ENCODE data around the gene SH3RF3. TPM values are rescaled to one million over a fixed set of nuclear protein-coding genes. Genes with fewer than 3 reads are reported as not detected.

The SH3RF3 gene
- total RNA-seq, 1 experiment from 2014 or later = 1.0 TPM

GRCh38 chr2:109301746-109302145 is 172.7 kb downstream of the SH3RF3 start:
- CTCF ChIA-PET = no interaction called here
- H3K27ac Mint-ChIP-seq = no peak overlapping the region

GRCh38 chr2:109302319-109302718 is 173.3 kb downstream of the SH3RF3 start:
- ChIA-PET CTCF (no interaction called here), POLR2A (no interaction called here)
- ATAC-seq (no peak), DNase-seq (ENCODE audit: low spot score) (no peak)
- no peak overlapping the region for H3K27ac Mint-ChIP-seq
- no peak overlapping the region for H3K4me3 Mint-ChIP-seq
- H3K36me3 Mint-ChIP-seq = no peaks in the 10 kb centered on the region
- TF ChIP-seq MYBL2 (CRISPR knock-in tag; IDR thresholded peaks at IDR 0.05) = no peak
- no peak for TF ChIP-seq ETV6 (CRISPR knock-in tag; IDR thresholded peaks at IDR 0.05)
- TF ChIP-seq EMX1 (CRISPR knock-in tag; IDR thresholded peaks at IDR 0.05) = no peak
- no peak for TF ChIP-seq TCF7 (CRISPR knock-in tag; IDR thresholded peaks at IDR 0.05; ENCODE audit: low read depth)
- TF ChIP-seq MLX (CRISPR knock-in tag; IDR thresholded peaks at IDR 0.05) = no peak
- TF ChIP-seq ZNF232 (CRISPR knock-in tag; IDR thresholded peaks at IDR 0.05) = no peak
- no peak for TF ChIP-seq NFYB (CRISPR knock-in tag; conservative IDR thresholded peaks at IDR 0.05; ENCODE audit: low read depth)
- TF ChIP-seq JUN (CRISPR knock-in tag; IDR thresholded peaks at IDR 0.05) = no peak
- no peak for TF ChIP-seq ZNF396 (CRISPR knock-in tag; IDR thresholded peaks at IDR 0.05; ENCODE audit: borderline replicate concordance)
- TF ChIP-seq, protein P1, sequence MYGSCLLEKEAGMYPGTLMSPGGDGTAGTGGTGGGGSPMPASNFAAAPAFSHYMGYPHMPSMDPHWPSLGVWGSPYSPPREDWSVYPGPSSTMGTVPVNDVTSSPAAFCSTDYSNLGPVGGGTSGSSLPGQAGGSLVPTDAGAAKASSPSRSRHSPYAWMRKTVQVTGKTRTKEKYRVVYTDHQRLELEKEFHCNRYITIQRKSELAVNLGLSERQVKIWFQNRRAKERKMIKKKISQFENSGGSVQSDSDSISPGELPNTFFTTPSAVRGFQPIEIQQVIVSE (CRISPR knock-in tag; IDR thresholded peaks at IDR 0.05; ENCODE audit: borderline replicate concordance) = no peak
- TF ChIP-seq PRDM15 (CRISPR knock-in tag; IDR thresholded peaks at IDR 0.05) = no peak
- no peak for TF ChIP-seq CREM (CRISPR knock-in tag; IDR thresholded peaks at IDR 0.05)
- H3K9me3 Mint-ChIP-seq = no peaks in the 10 kb centered on the region
- no peaks in the 10 kb centered on the region for H3K27me3 Mint-ChIP-seq (ENCODE audit: low read depth)
- H3K4me1 Mint-ChIP-seq = peaks cover 9% of the 10 kb centered on the region

More at GRCh38 chr2:109301746-109302145, 172.7 kb downstream of the SH3RF3 start:
- H3K27me3 Mint-ChIP-seq (ENCODE audit: low read depth) = no peaks in the 10 kb centered on the region
- no peaks in the 10 kb centered on the region for H3K36me3 Mint-ChIP-seq
- no peak for TF ChIP-seq JUN (CRISPR knock-in tag; IDR thresholded peaks at IDR 0.05)
- TF ChIP-seq FOXJ3 (CRISPR knock-in tag; IDR thresholded peaks at IDR 0.05; ENCODE audit: borderline replicate concordance) = no peak
- TF ChIP-seq JAZF1 (CRISPR knock-in tag; IDR thresholded peaks at IDR 0.05) = no peak
- TF ChIP-seq NR2C2 (CRISPR knock-in tag; IDR thresholded peaks at IDR 0.05) = no peak
- TF ChIP-seq, protein P2, sequence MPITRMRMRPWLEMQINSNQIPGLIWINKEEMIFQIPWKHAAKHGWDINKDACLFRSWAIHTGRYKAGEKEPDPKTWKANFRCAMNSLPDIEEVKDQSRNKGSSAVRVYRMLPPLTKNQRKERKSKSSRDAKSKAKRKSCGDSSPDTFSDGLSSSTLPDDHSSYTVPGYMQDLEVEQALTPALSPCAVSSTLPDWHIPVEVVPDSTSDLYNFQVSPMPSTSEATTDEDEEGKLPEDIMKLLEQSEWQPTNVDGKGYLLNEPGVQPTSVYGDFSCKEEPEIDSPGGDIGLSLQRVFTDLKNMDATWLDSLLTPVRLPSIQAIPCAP (CRISPR knock-in tag; IDR thresholded peaks at IDR 0.05) = no peak
- TF ChIP-seq IRF2 (CRISPR knock-in tag; IDR thresholded peaks at IDR 0.05; ENCODE audit: borderline replicate concordance, low read depth) = no peak
- TF ChIP-seq, protein P3, sequence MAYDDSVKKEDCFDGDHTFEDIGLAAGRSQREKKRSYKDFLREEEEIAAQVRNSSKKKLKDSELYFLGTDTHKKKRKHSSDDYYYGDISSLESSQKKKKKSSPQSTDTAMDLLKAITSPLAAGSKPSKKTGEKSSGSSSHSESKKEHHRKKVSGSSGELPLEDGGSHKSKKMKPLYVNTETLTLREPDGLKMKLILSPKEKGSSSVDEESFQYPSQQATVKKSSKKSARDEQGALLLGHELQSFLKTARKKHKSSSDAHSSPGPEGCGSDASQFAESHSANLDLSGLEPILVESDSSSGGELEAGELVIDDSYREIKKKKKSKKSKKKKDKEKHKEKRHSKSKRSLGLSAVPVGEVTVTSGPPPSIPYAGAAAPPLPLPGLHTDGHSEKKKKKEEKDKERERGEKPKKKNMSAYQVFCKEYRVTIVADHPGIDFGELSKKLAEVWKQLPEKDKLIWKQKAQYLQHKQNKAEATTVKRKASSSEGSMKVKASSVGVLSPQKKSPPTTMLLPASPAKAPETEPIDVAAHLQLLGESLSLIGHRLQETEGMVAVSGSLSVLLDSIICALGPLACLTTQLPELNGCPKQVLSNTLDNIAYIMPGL (CRISPR knock-in tag; IDR thresholded peaks at IDR 0.05) = no peak
- DNase-seq (ENCODE audit: low spot score) = no peak
- H3K4me3 Mint-ChIP-seq = no peak overlapping the region
- ATAC-seq = no peak
- H3K4me1 Mint-ChIP-seq = peaks cover 8% of the 10 kb centered on the region
- POLR2A ChIA-PET = no interaction called here
- H3K9me3 Mint-ChIP-seq = no peaks in the 10 kb centered on the region

Data from WTC11 (cell line).